HepG2 (cell line): Measurements from ENCODE around the gene LENG1. TPM values are rescaled to one million over a fixed set of nuclear protein-coding genes. Genes with fewer than 3 reads are reported as not detected.

Source experiments
- GABPA ChIP-seq, 2 experiments: IDR thresholded peaks; 2 replicates each; pipeline ENCODE4 v1.6.1; 2011 to 2016; ENCODE audit warnings: low read depth in 2 of 2, low read length in 1 of 2, missing biosample characterization in 1 of 2, missing genetic modification characterization in 1 of 2
- MEF2D ChIP-seq: sonication (generic); formaldehyde crosslinking; IDR thresholded peaks from 2 replicates; pipeline ENCODE4 v1.5.1; 2020; ENCODE audit warnings: mild to moderate bottlenecking, missing genetic modification reagents
- MLLT10 ChIP-seq: sonication (generic); formaldehyde crosslinking; IDR thresholded peaks from 2 replicates; pipeline ENCODE4 v1.4.0; 2020; ENCODE audit warnings: missing genetic modification reagents
- NFE2L1 ChIP-seq: sonication (generic); formaldehyde crosslinking; IDR thresholded peaks from 2 replicates; pipeline ENCODE4 v1.4.0; 2020; ENCODE audit warnings: missing genetic modification reagents, mild to moderate bottlenecking, borderline replicate concordance
- POLR2AphosphoS5 ChIP-seq: IDR thresholded peaks from 2 replicates; pipeline ENCODE4 v1.6.1; 2012; ENCODE audit warnings: low read depth, low read length
- PTBP1 ChIP-seq: fragments of 200-400 bp; formaldehyde crosslinking; IDR thresholded peaks from 2 replicates; pipeline ENCODE4 v1.6.1; 2018; ENCODE audit warnings: low read length, low read depth; ENCODE audit not compliant: poor library complexity, severe bottlenecking
- SALL2 ChIP-seq: sonication (generic); formaldehyde crosslinking; IDR thresholded peaks from 2 replicates; pipeline ENCODE4 v1.8.1; 2023; ENCODE audit warnings: mild to moderate bottlenecking, missing genetic modification reagents, inconsistent platforms
- SMC3 ChIP-seq: IDR thresholded peaks from 2 replicates; pipeline ENCODE4 v1.6.1; 2011; ENCODE audit warnings: low read length, improper control_type of control experiment
- ZNF317 ChIP-seq: sonication (generic); formaldehyde crosslinking; IDR thresholded peaks from 2 replicates; pipeline ENCODE4 v1.5.0; 2020; ENCODE audit warnings: mild to moderate bottlenecking, missing genetic modification reagents
- ZNF468 ChIP-seq: sonication (generic); formaldehyde crosslinking; IDR thresholded peaks from 2 replicates; pipeline ENCODE4 v1.8.0; 2022; ENCODE audit warnings: mild to moderate bottlenecking, moderate library complexity, missing genetic modification reagents
- ZNF781 ChIP-seq: sonication (generic); formaldehyde crosslinking; IDR thresholded peaks from 2 replicates; pipeline ENCODE4 v1.5.1; 2020; ENCODE audit warnings: borderline replicate concordance, mild to moderate bottlenecking, missing genetic modification reagents; ENCODE audit errors: not compliant biosample characterization
- polyA plus RNA-seq, 8 experiments: library from polyadenylated mRNA; depleted of rRNA in 3 of 8; stranded (reverse) in 7 of 8; unstranded in 1 of 8; fragments of >200 nt; fragmentation: Illumina TruSeq in 4 of 8; extraction: Trizol in 4 of 8; gene quantifications; 2 replicates each; pipeline versions ENCODE4 v1.2.1 to v1.2.3, GENCODE V29; 2011 to 2016; ENCODE audit warnings: low read depth in 4 of 8, missing spikeins in 1 of 8, mixed read lengths in 1 of 8; ENCODE audit not compliant: insufficient read depth in 1 of 8
- total RNA-seq, 5 experiments: library from RNA; depleted of rRNA; stranded (reverse); fragments of >200 nt; fragmentation: Illumina TruSeq; extraction: Trizol; gene quantifications; 2 replicates each; pipeline ENCODE4 v1.2.3, GENCODE V29; 2016; ENCODE audit warnings: low read depth in 1 of 5
- TF ChIP-seq, protein P1 (sequence below): IDR thresholded peaks from 2 replicates; pipeline ENCODE4 v1.4.0; 2020; ENCODE audit warnings: mild to moderate bottlenecking, missing genetic modification reagents
- TF ChIP-seq, protein P2 (sequence below): sonication (generic); formaldehyde crosslinking; IDR thresholded peaks from 2 replicates; pipeline ENCODE4 v1.5.0; 2020; ENCODE audit warnings: mild to moderate bottlenecking, missing genetic modification reagents
- TF ChIP-seq, protein P3 (sequence below): sonication (generic); formaldehyde crosslinking; IDR thresholded peaks from 2 replicates; pipeline ENCODE4 v1.4.0; 2020; ENCODE audit warnings: missing genetic modification reagents
- TF ChIP-seq, protein P4 (sequence below): sonication (generic); formaldehyde crosslinking; IDR thresholded peaks from 2 replicates; pipeline ENCODE4 v1.5.0; 2020; ENCODE audit warnings: mild to moderate bottlenecking, missing genetic modification reagents
- TF ChIP-seq, protein P5 (sequence below): sonication (generic); formaldehyde crosslinking; IDR thresholded peaks from 2 replicates; pipeline ENCODE4 v1.4.0; 2020; ENCODE audit warnings: low read depth, mild to moderate bottlenecking, missing genetic modification reagents

LENG1 gene
- total and polyA plus RNA-seq, 2 of the 13 experiments (the other 11 are each of a cell fraction or from before 2014, with no cell fraction given): 1.8 to 3.8 TPM

DNA sequence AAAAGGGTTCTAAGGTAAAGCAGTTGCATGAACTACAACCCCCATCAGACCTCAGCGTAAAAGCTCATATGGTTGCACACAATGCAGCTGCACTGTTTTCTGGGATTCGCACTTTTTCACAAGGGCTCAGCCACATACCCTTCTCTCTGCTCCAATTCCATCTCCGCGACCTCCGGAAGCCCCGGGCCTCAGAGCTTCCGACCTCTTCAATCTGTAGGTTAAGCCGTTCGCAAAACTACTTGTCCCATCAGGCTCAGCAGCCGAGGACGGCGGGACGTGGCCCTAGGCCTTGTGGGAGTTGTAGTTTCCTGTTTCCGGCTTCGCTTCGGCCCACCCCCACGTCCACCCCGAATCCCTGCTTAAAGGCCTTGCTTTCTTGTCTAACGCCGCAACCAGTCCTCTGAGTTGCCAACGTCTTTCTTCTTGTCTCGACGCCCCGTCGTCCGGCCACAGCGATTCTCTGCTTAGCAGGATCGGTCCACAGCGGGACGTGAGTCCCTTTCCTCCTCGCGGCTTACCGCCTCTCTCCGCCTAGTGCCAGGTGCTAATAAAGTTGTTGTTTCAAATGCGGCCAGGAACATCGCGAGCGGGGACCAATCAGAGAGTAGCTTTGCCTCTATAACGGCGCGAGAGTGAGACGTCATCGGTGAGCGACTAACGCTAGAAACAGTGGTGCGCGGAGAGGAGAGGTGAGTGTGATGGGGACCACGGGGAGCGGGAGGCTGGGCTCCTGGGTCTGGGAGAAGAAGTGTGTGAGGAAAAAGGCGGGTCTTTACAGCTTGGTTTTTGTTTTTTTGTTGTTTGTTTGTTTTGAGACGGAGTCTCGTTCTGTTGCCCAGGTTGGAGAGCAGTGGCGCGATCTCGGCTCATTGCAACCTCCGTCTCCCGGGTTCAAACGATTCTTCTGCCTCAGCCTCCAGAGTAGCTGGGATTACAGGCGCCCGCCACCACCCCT lies 44.1 kb downstream of the LENG1 start, which contains the start of the genes PRPF31 and TFPT (continued):
- TF ChIP-seq, protein P1, sequence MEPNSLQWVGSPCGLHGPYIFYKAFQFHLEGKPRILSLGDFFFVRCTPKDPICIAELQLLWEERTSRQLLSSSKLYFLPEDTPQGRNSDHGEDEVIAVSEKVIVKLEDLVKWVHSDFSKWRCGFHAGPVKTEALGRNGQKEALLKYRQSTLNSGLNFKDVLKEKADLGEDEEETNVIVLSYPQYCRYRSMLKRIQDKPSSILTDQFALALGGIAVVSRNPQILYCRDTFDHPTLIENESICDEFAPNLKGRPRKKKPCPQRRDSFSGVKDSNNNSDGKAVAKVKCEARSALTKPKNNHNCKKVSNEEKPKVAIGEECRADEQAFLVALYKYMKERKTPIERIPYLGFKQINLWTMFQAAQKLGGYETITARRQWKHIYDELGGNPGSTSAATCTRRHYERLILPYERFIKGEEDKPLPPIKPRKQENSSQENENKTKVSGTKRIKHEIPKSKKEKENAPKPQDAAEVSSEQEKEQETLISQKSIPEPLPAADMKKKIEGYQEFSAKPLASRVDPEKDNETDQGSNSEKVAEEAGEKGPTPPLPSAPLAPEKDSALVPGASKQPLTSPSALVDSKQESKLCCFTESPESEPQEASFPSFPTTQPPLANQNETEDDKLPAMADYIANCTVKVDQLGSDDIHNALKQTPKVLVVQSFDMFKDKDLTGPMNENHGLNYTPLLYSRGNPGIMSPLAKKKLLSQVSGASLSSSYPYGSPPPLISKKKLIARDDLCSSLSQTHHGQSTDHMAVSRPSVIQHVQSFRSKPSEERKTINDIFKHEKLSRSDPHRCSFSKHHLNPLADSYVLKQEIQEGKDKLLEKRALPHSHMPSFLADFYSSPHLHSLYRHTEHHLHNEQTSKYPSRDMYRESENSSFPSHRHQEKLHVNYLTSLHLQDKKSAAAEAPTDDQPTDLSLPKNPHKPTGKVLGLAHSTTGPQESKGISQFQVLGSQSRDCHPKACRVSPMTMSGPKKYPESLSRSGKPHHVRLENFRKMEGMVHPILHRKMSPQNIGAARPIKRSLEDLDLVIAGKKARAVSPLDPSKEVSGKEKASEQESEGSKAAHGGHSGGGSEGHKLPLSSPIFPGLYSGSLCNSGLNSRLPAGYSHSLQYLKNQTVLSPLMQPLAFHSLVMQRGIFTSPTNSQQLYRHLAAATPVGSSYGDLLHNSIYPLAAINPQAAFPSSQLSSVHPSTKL: peak; percentile 25; the same call in 1 of the 2 replicates
- TF ChIP-seq POLR2AphosphoS5 (peak; percentile 96), PTBP1 (no peak), MEF2D (CRISPR knock-in tag) (peak; percentile 88), ZNF468 (no peak), ZNF317 (CRISPR knock-in tag) (peak; percentile 59; the same call in 1 of the 2 replicates), SALL2 (CRISPR knock-in tag) (no peak; the same call in 1 of the 2 replicates), SMC3 (no peak), NFE2L1 (CRISPR knock-in tag) (no peak), MLLT10 (CRISPR knock-in tag) (no peak), GABPA (IDR thresholded peaks at IDR 0.05; ENCODE audit: low read depth, low read length) (peak; percentile 62), GABPA (CRISPR knock-in tag; IDR thresholded peaks at IDR 0.05; ENCODE audit: low read depth) (peak; percentile 90), ZNF781 (peak; percentile 88)
- TF ChIP-seq, protein P2, sequence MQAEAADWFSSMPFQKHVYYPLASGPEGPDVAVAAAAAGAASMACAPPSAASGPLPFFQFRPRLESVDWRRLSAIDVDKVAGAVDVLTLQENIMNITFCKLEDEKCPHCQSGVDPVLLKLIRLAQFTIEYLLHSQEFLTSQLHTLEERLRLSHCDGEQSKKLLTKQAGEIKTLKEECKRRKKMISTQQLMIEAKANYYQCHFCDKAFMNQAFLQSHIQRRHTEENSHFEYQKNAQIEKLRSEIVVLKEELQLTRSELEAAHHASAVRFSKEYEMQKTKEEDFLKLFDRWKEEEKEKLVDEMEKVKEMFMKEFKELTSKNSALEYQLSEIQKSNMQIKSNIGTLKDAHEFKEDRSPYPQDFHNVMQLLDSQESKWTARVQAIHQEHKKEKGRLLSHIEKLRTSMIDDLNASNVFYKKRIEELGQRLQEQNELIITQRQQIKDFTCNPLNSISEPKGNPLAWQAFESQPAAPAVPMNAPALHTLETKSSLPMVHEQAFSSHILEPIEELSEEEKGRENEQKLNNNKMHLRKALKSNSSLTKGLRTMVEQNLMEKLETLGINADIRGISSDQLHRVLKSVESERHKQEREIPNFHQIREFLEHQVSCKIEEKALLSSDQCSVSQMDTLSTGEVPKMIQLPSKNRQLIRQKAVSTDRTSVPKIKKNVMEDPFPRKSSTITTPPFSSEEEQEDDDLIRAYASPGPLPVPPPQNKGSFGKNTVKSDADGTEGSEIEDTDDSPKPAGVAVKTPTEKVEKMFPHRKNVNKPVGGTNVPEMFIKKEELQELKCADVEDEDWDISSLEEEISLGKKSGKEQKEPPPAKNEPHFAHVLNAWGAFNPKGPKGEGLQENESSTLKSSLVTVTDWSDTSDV (CRISPR knock-in tag): peak; percentile 73; the same call in 1 of the 2 replicates
- TF ChIP-seq, protein P3, sequence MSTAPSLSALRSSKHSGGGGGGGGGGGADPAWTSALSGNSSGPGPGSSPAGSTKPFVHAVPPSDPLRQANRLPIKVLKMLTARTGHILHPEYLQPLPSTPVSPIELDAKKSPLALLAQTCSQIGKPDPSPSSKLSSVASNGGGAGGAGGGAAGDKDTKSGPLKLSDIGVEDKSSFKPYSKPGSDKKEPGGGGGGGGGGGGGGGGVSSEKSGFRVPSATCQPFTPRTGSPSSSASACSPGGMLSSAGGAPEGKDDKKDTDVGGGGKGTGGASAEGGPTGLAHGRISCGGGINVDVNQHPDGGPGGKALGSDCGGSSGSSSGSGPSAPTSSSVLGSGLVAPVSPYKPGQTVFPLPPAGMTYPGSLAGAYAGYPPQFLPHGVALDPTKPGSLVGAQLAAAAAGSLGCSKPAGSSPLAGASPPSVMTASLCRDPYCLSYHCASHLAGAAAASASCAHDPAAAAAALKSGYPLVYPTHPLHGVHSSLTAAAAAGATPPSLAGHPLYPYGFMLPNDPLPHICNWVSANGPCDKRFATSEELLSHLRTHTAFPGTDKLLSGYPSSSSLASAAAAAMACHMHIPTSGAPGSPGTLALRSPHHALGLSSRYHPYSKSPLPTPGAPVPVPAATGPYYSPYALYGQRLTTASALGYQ (CRISPR knock-in tag): no peak
- TF ChIP-seq, protein P4, sequence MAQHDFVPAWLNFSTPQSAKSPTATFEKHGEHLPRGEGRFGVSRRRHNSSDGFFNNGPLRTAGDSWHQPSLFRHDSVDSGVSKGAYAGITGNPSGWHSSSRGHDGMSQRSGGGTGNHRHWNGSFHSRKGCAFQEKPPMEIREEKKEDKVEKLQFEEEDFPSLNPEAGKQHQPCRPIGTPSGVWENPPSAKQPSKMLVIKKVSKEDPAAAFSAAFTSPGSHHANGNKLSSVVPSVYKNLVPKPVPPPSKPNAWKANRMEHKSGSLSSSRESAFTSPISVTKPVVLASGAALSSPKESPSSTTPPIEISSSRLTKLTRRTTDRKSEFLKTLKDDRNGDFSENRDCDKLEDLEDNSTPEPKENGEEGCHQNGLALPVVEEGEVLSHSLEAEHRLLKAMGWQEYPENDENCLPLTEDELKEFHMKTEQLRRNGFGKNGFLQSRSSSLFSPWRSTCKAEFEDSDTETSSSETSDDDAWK (CRISPR knock-in tag): no peak
- TF ChIP-seq, protein P5, sequence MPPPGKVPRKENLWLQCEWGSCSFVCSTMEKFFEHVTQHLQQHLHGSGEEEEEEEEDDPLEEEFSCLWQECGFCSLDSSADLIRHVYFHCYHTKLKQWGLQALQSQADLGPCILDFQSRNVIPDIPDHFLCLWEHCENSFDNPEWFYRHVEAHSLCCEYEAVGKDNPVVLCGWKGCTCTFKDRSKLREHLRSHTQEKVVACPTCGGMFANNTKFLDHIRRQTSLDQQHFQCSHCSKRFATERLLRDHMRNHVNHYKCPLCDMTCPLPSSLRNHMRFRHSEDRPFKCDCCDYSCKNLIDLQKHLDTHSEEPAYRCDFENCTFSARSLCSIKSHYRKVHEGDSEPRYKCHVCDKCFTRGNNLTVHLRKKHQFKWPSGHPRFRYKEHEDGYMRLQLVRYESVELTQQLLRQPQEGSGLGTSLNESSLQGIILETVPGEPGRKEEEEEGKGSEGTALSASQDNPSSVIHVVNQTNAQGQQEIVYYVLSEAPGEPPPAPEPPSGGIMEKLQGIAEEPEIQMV (CRISPR knock-in tag): peak; percentile 61; the same call in 1 of the 2 replicates
